Osteocyte (in vitro differentiated cells): ENCODE results near the gene KRTAP17-1. TPM values are rescaled to one million over a fixed set of nuclear protein-coding genes. Genes with fewer than 3 reads are reported as not detected.
A peak's percentile ranks its signal among the peaks of the same experiment; 100 is the strongest.

ENCODE experiments used
- DNase-seq: peaks from one replicate; pipeline ENCODE4 v3.0.0; 2021; ENCODE audit warnings: mixed read lengths; ENCODE audit not compliant: unreplicated experiment; ENCODE audit errors: extremely low spot score
- H3K27ac Mint-ChIP-seq: one replicate; pipeline ENCODE4 v1.8.0; 2021; ENCODE audit warnings: mild to moderate bottlenecking, mixed read lengths; ENCODE audit not compliant: unreplicated experiment
- H3K27me3 Mint-ChIP-seq: one replicate; pipeline ENCODE4 v1.8.0; 2021; ENCODE audit warnings: mixed read lengths; ENCODE audit not compliant: unreplicated experiment
- H3K36me3 Mint-ChIP-seq: one replicate; pipeline ENCODE4 v1.8.0; 2021; ENCODE audit warnings: mixed read lengths; ENCODE audit not compliant: unreplicated experiment
- H3K4me1 Mint-ChIP-seq: one replicate; pipeline ENCODE4 v1.8.0; 2021; ENCODE audit warnings: mixed read lengths; ENCODE audit not compliant: unreplicated experiment
- H3K4me3 Mint-ChIP-seq: one replicate; pipeline ENCODE4 v1.8.0; 2021; ENCODE audit warnings: mild to moderate bottlenecking, moderate library complexity, mixed read lengths; ENCODE audit not compliant: unreplicated experiment
- H3K9me3 Mint-ChIP-seq: one replicate; pipeline ENCODE4 v1.8.0; 2021; ENCODE audit warnings: mixed read lengths; ENCODE audit not compliant: unreplicated experiment
- CTCF ChIP-seq: fragments of 200-600 bp; sonication (generic); IDR thresholded peaks from 2 replicates; pipeline ENCODE4 v1.5.0; 2021; ENCODE audit warnings: antibody characterized with exemption, mild to moderate bottlenecking, moderate library complexity
- long read RNA-seq: library from polyadenylated mRNA; unstranded; transcript quantifications from one replicate; pipeline ENCODE4 v2.0.0, GENCODE V29; 2021
- total RNA-seq: library from RNA; stranded (reverse); gene quantifications from 2 replicates; pipeline ENCODE4 v1.2.1, GENCODE V29; 2021

The KRTAP17-1 gene
- not detected in 2 replicates for total RNA-seq
- long read RNA-seq: 0 reads

GRCh38 chr17:41315204-41315794 lies at the start of gene KRTAP17-1:
KRTAP17-1 (minus strand) TSS chr17:41315710; CDS start chr17:41315650, 60 bp downstream.
- Mint-ChIP-seq H3K27me3 (no peaks in the 10 kb centered on the region), H3K4me3 (no peak within 1 kb of the TSS), H3K27ac (no peak within 1 kb of the TSS), H3K36me3 (no peaks in the 10 kb centered on the region), H3K9me3 (peaks cover 14% of the 10 kb centered on the region), H3K4me1 (no peaks in the 10 kb centered on the region)
- no peak for TF ChIP-seq CTCF
- no peak for DNase-seq

- H3K9me3 Mint-ChIP-seq: no peaks in the 10 kb centered on the region
- no peak overlapping the region for H3K4me3 Mint-ChIP-seq
- H3K27me3 Mint-ChIP-seq: no peaks in the 10 kb centered on the region
- no peak overlapping the region for H3K27ac Mint-ChIP-seq
- TF ChIP-seq CTCF: no peak
- no peaks in the 10 kb centered on the region for H3K4me1 Mint-ChIP-seq
- H3K36me3 Mint-ChIP-seq: no peaks in the 10 kb centered on the region
- DNase-seq: no peak
Measured at GRCh38 chr17:41363881-41364280, 48.4 kb upstream of the KRTAP17-1 start.

GRCh38 chr17:41360296-41360995 lies 44.9 kb upstream of the KRTAP17-1 start:
- TF ChIP-seq CTCF: no peak
- Mint-ChIP-seq H3K36me3 (no peaks in the 10 kb centered on the region), H3K9me3 (peaks cover 4% of the 10 kb centered on the region), H3K4me1 (no peaks in the 10 kb centered on the region), H3K4me3 (no peak overlapping the region), H3K27me3 (peaks cover 6% of the 10 kb centered on the region), H3K27ac (no peak overlapping the region)
- DNase-seq: peak; percentile 34

GRCh38 chr17:41354536-41354935 lies 39.0 kb upstream of the KRTAP17-1 start:
- no peaks in the 10 kb centered on the region for H3K4me1 Mint-ChIP-seq
- no peak overlapping the region for H3K27ac Mint-ChIP-seq
- H3K9me3 Mint-ChIP-seq: peaks cover 4% of the 10 kb centered on the region
- no peaks in the 10 kb centered on the region for H3K36me3 Mint-ChIP-seq
- H3K27me3 Mint-ChIP-seq: peaks cover 32% of the 10 kb centered on the region
- no peak for TF ChIP-seq CTCF
- peak; percentile 0 for DNase-seq
- H3K4me3 Mint-ChIP-seq: no peak overlapping the region

- H3K4me3 Mint-ChIP-seq: no peak overlapping the region
- no peaks in the 10 kb centered on the region for H3K36me3 Mint-ChIP-seq
- peaks cover 32% of the 10 kb centered on the region for H3K27me3 Mint-ChIP-seq
- H3K27ac Mint-ChIP-seq: no peak overlapping the region
- peak; percentile 36 for DNase-seq
- H3K4me1 Mint-ChIP-seq: no peaks in the 10 kb centered on the region
- TF ChIP-seq CTCF: no peak
- H3K9me3 Mint-ChIP-seq: peaks cover 4% of the 10 kb centered on the region
Measured at GRCh38 chr17:41352597-41353366, 37.3 kb upstream of the KRTAP17-1 start.
